NOMO-1 (cell line): ENCODE measurements around the gene RTF1.
A peak's percentile ranks its signal among the peaks of the same experiment; 100 is the strongest.
"Not testable (repeated sequence)": the region's sequence is repeated elsewhere in the genome, so short reads cannot be mapped to it uniquely, and the experiment has no call there.

Source experiments
- DNase-seq, 2 experiments: peaks; one replicate each; lab custom pipeline; 2025; ENCODE audit not compliant: unreplicated experiment in 2 of 2; lab: John Stamatoyannopoulos, UW

The RTF1 gene

GRCh38 chr15:41416742-41417417, at the start of gene RTF1:
TSS of gene RTF1 (plus strand) at chr15:41417095. CDS start at chr15:41417116, 21 bp downstream.
- peak; percentile 80 to 87 for DNase-seq

GRCh38 chr15:41367418-41367817, 49.5 kb upstream of the RTF1 start:
- no peak for DNase-seq

- DNase-seq: no peak
These were observed 38.9 kb upstream of the RTF1 start for GRCh38 chr15:41377978-41378377.

- not testable (repeated sequence) for DNase-seq
These were observed 32.7 kb upstream of the RTF1 start for GRCh38 chr15:41383974-41384749.

- no peak for DNase-seq
These were observed 29.2 kb upstream of the RTF1 start for GRCh38 chr15:41387646-41388045.

GRCh38 chr15:41392659-41393058, 24.2 kb upstream of the RTF1 start:
- no peak for DNase-seq

- no peak for DNase-seq
These were observed 22.0 kb upstream of the RTF1 start for GRCh38 chr15:41394924-41395323.

GRCh38 chr15:41396111-41396510, 20.8 kb upstream of the RTF1 start:
- no peak for DNase-seq

GRCh38 chr15:41401904-41402267, 15.0 kb upstream of the RTF1 start:
- no peak for DNase-seq

GRCh38 chr15:41407341-41407740, 9.6 kb upstream of the RTF1 start:
- DNase-seq: peak in 1 of 2 experiments; percentile 52

- DNase-seq: no peak
These were observed 8.7 kb upstream of the RTF1 start for GRCh38 chr15:41408234-41408641.

GRCh38 chr15:41411031-41411430, 5.9 kb upstream of the RTF1 start:
- no peak for DNase-seq

- DNase-seq: no peak
These were observed 5.5 kb upstream of the RTF1 start for GRCh38 chr15:41411441-41411840.

- peak in 1 of 2 experiments; percentile 58 for DNase-seq
These were observed 660 bp upstream of the RTF1 start for GRCh38 chr15:41416128-41416741.

GRCh38 chr15:41417418-41418195, 712 bp downstream of the RTF1 start:
- DNase-seq: peak; percentile 44 to 46

GRCh38 chr15:41423979-41424659, 7.2 kb downstream of the RTF1 start:
- no peak for DNase-seq

- no peak for DNase-seq
These were observed 7.9 kb downstream of the RTF1 start for GRCh38 chr15:41424809-41425208.

GRCh38 chr15:41425907-41426306, 9.0 kb downstream of the RTF1 start:
- DNase-seq: not testable (repeated sequence)

- DNase-seq: no peak
These were observed 12.4 kb downstream of the RTF1 start for GRCh38 chr15:41429003-41429890.
